ENCODE data around the gene SH3BP5.
A peak's percentile ranks its signal among the peaks of the same experiment; 100 is the strongest.

The SH3BP5 gene

GRCh38 chr3:15253023-15253697, 79.2 kb downstream of the SH3BP5 start:
- DNase-seq (ENCODE audit: low read depth): no peak

DNA sequence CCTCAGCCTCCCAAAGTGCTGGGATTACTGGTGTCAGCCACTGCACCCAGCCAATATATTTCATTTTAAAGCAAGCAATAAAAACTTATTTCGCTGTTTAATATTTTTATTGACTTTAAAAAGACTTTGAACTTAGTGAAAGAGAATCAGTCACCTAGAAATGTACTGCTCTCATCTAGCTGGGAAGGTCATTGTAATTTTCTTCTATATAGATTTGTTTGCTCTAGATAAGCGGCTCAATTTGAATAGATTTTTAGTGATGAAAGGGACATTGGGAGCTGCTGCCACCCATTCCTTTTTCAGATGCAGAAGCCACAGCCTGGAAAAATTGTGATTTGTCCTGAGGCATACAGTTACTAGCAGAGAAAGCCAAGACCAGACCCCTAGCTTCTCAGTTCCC, 86.2 kb downstream of the SH3BP5 start:
- DNase-seq (ENCODE audit: low read depth): no peak

DNA sequence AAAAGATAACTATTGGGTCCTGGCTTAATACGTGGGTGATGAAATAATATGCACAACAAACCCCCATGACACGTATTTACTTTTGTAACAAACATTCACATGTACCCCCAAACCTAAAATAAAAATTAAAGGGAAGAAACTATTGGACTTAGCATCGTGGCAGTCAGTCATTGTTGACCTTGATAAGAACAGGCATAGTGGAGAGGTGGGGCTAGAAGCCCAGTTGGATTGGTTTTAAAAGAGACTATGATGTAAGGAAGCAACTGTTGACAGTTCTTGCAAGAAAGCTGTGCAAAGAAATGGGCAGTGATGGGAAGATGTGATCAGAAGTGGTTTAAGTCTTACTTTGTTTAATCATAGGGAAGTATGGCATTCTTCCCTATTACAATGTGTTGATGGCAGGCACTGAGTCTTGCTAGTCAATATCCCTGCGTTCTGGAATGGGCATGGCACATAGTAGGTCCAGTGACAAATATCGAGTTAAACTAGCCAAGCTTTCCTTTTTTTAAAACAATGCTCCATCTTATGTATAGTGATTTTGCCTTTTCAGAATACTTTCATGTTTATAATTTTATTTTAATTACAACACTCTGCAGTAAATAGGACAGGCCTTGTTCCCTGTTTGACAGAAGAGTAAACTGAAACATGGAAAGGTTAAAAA, 88.4 kb downstream of the SH3BP5 start:
- DNase-seq (ENCODE audit: low read depth): no peak

GRCh38 chr3:15241341-15241740, 91.0 kb downstream of the SH3BP5 start:
- no peak for DNase-seq (ENCODE audit: low read depth)

DNA sequence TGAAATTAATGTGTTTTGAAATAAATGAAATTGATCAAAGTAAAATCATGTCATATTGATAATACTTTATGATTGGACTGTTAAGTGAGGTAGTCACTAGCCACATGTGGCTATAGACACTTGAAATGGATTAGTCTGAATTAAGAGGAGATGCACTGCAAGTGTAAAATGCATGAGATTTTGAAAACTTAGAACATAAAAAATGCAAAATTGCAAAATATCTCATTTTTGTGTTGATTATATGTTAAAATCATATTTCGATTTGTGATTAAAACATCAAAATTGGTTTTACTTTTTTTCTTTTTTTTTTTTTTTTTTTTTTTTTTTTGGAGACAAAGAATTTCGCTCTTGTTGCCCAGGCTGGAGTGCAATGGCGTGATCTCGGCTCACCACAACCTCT, 103.1 kb downstream of the SH3BP5 start:
- DNase-seq (ENCODE audit: low read depth): no peak

- DNase-seq (ENCODE audit: low read depth): no peak
These were observed 104.2 kb downstream of the SH3BP5 start for GRCh38 chr3:15228147-15228546.

DNA sequence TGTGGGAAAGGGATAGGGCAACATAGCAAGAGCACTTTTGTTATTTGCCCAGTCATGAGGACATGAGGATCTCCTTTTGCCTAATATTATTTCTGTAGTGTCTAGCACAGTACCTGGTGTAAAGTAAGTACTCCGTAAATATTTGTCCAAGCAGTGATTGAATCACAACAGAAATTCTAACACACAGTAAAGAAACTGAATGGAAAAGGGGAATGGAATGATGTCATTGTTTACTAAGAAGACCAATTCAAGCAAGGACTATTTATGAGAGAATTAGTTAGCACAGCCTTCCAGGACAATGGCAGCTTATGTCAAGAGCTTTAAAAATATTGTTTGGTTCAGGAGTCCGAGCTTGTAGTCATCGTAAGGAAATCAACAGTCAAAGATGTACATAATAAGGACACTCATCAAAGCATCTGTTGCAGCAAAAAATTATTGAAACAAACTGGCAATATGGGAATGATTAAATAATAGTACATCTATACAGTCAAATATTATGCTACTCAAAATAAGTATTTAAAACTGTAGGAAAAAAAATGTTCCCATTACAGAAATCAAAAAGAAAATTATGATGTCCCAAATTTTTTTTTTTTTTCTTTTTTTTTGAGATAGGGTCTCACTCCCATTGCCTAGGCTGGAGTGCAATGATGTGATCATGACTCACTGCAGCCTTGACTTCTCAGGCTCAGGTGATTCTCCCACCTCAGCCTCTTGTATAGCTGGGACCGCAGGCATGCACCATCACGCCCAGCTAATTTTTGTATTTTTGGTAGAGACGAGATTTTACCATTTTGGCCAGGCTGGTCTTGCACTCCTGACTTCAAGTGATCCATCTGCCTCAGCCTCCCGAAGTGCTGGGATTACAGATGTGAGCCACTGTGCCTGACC, 108.5 kb downstream of the SH3BP5 start:
- DNase-seq (ENCODE audit: low read depth): no peak

DNA sequence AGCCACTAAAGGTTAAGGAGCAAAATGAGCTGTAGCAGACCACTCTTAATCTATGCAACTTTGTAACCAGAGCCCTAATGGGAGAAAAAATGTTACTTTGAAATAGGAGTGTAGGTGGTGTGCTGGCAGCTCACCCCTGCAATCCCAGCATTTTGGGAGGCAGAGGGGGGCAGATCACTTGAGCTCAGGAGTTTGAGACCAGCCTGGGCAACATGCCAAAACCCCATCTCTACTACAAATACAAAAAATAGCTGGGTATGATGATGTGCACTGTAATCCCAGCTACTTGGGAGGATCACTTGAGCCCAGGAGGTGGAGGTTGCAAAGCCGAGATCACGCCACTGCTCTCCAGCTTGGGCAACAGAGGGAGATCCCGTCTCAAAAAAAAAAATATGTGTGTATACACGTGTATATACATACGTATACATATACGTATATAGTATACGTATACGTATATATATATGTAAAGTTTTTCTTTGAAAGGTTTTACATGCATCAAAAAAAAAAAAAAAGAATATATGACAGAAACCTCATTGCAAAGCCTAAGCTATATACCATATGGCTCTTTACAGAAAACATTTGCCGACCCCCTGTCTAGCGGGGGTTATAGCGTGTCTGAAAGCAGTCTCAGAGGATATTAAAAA, 110.7 kb downstream of the SH3BP5 start:
- DNase-seq (ENCODE audit: low read depth): no peak

- no peak for DNase-seq (ENCODE audit: low read depth)
These were observed 111.7 kb downstream of the SH3BP5 start for GRCh38 chr3:15220661-15221060.

DNA sequence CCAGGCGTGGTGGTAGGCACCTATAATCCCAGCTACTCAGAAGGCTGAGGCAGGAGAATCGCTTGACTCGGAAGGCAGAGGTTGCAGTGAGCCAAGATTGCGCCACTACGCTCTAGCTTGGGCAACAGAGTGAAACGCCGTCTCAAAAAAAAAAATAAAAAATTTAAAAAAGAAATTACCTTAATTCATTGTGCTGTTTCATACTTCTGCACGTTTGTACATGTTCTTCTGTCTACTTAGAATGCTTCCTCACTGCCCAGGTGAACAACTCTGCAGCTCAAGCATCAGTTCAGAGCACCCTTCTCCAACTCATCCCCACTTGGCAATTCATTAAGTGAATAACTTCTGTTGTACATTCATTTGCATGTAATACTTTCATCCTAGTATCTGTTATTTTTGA, 112.3 kb downstream of the SH3BP5 start:
- no peak for DNase-seq (ENCODE audit: low read depth)

- DNase-seq (ENCODE audit: low read depth): no peak
These were observed 113.7 kb downstream of the SH3BP5 start for GRCh38 chr3:15218689-15219088.

DNA sequence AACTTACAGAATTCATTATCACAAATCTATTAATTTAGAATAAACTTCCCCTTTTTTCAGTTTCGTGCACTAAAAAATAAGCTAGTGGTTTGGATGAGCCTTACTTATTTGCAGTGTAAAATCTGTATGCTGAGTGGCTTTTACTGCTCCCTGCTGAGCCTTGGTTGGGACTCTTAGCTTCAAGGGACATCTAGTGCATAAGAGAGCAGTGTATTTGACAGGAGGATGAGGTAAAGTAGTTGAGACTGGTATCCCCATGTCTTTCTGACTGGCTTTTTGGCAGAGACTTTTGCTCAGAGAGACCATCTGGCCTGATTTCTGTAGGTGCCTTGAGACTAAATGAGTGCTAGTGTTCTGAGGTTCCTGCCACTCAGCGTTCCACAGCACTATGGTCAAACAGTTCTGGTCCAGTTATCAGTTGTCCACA, 114.5 kb downstream of the SH3BP5 start:
- DNase-seq (ENCODE audit: low read depth): no peak

GRCh38 chr3:15217011-15217671, 115.2 kb downstream of the SH3BP5 start:
- DNase-seq (ENCODE audit: low read depth): no peak

DNA sequence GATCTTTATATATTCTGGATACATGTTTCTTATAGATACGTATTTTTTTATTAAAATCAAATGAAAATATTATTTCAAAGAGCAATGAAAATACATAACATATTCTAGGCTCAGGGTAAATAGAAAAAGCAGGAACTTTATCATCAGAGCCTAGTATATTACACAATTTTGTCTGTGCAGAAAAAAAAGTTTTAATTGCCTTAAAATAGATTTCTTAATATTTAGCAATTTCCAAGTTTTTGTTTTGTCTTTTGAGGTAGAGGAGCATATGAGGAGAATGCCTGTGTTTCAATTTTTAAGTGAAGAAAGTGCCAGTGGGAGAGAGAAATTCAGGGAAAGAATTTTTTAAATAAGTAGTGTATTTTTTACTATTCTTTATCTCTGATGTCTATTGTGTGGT, 115.9 kb downstream of the SH3BP5 start:
- DNase-seq (ENCODE audit: low read depth): no peak

DNA sequence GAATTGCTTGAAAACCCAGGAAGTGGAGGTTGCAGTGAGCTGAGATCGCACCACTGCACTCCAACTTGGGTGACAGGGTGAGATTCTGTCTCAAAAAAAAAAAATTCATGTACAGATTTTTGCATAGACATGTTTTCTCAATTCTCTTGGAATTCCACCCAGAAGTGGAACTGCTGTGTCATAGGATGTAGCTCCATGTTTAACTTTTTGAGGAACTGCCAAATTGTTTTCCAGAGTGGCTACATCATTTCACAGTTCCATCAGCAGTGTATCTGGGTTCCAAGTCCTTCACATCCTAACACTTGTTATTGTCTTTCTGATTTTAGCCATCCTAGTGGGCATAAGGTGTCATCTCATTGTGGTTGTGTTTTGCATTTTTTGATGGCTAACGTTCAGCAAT, 116.4 kb downstream of the SH3BP5 start:
- no peak for DNase-seq (ENCODE audit: low read depth)

DNA sequence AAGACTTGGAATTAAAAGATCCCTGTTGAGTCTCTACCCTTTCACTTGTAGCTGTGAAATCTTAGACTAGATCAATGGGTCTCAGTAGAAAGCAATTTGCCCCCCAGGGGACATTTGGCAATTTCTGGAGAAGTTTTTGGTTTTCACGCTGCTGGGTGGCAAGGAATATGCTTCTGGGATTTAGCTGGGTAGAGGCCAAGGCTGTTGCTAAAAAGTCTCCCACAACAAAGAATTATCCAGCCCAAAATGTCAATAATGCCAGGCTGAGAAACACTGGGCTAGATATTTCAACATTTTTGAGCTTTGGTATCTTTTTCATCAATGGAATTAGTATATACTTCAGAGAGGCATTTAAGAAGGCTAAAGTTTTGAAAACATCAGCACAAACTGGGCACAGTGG, 117.6 kb downstream of the SH3BP5 start:
- no peak for DNase-seq (ENCODE audit: low read depth)

GRCh38 chr3:15211937-15212336, 120.4 kb downstream of the SH3BP5 start:
- DNase-seq (ENCODE audit: low read depth): no peak

DNA sequence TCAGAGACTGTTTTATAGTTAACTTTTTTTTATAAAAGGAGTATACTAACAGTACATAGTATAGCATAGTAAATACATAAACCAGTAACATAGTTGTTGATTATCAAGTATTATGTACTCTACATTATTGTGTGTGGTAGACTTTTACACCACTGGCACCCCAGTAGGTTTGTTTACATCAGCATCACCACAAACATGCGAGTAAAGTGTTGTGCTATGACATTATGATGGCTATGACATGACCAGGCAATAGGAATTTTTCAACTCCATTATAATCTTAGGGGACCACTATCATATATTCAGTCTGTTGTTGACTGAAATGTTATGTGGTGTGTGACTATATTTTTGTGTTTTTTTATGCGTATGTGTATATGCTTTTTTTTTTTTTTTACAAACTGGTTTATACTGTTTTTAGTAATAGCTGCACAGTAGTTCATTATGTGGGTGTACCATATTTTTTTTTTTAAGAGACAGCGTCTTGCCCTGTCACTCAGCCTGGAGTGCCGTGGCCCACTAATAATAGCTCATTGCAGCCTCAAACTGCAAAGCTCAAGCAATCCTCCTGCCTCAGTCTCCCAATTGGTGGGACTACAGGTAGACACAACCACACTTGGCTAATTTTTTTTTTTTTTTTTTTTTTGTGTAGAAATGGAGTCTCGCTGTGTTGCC, 124.4 kb downstream of the SH3BP5 start:
- DNase-seq (ENCODE audit: low read depth): no peak

DNA sequence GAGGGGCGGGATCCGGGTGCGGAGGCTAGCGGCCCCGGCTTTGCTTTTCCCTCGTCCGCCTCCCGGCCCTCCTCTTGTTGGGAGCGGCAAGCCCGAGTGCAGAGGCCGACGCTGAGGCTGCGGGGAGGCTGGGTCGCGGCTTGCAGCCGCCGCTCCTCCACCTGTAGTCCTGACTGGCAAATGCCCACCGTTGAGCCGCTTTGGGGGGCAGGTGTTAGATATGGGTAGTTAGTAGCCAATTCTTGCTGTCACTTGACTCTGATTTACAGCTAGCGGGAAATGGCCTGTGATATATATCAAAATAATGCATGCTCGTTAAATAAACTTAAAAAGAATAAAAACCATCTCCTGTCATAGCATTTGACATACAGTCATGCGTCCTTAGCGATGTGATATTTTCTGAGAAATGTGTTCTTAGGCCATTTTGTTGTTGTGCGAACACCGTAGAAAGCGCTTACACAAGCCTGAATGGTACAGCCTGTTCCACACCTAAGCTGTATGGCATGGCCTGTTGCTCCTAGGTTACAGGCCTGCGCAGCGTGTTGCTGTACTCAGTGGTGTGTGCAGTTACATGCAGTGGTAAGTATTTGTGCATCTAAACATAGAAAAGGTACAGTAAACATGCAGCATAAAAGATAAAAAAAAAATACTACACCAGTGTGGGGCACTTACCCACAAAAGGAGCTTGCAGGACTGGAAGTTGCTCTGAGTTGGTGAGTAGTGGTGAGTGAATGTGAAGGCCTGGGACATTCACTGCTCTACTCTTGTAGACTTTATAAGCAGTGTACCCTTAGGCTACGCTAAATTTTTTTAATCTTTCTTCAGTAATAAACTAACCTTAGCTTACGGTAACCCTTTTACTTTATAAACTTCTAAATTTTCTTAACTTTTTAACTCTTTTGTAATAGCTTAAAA, 125.5 kb downstream of the SH3BP5 start:
- DNase-seq (ENCODE audit: low read depth): no peak

DNA sequence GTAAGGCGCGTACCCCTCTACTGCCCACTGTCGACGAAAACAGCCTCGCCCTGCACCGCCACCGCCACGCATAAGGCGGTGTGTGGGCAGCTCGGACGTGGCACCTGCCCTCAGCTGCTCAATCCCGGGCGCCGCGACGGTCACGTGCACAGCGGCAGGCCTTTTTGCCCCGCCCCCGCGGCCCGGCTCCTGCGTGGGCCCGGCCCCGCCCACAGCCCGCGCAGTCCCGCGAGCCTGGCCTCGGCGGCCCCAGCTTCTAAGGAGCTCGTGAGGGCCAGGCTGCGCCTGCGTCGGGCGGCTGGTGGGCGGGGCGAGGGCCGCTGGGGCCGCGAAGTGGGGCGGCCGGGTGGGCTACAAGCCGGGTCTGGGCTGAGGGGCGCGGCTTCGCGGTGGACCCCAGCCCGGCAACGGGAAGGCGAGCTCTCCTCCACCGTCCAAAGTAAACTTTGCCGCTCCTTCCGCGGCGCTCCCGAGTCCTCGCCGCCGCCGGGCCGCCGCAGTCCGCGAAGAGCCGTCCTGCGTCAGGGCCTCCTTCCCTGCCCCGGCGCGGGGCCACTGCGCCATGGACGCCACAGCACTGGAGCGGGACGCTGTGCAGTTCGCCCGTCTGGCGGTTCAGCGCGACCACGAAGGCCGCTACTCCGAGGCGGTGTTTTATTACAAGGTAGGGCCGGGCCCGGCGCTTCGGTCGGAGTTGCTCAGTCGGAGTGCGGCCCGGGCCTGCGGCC, 126.3 kb downstream of the SH3BP5 start, which contains the start of gene CAPN7:
CAPN7 (plus strand) TSS at position 313 of the 728 bp plus-strand sequence; CDS start at position 563, 250 bp downstream.
- DNase-seq (ENCODE audit: low read depth): peak; percentile 94

Measured in activated T-cell treated with anti-CD3 and anti-CD28 coated beads for 1 hour (primary cell).